ENCODE results near the gene TUBB3.
A peak's percentile ranks its signal among the peaks of the same experiment; 100 is the strongest.

TUBB3 gene

DNA sequence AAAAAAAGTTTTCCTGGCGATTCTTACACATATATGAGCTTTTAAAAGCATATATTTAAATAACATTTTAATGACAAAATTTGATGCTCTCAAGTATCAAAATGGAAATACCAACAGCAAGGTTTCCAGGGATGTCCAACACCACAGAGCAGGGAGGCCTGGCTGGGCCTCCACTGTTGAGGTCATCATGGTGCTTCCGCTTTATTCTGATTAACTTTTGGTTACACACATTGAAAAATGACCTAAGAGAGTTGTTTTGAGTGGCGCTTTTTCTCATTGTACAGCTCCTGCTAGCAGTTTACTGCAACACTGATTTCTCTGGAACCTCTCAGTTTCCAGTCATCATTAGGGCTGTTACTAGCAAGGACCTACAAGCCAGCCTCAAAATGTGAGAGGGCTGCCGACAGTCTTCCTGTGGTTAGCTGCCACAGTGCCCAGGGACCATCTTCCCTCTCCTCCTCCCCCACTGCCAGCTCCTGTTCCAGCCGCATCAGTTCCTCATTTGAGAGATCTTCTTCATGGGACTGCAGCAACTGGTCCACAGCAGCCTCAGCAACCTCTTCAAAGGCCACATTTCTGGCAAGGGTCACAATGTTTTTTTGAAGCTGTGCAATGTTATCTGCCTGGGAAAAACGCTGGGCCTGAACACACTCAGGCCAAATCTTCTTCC lies 46.7 kb downstream of the TUBB3 start:
- no peak for DNase-seq

DNA sequence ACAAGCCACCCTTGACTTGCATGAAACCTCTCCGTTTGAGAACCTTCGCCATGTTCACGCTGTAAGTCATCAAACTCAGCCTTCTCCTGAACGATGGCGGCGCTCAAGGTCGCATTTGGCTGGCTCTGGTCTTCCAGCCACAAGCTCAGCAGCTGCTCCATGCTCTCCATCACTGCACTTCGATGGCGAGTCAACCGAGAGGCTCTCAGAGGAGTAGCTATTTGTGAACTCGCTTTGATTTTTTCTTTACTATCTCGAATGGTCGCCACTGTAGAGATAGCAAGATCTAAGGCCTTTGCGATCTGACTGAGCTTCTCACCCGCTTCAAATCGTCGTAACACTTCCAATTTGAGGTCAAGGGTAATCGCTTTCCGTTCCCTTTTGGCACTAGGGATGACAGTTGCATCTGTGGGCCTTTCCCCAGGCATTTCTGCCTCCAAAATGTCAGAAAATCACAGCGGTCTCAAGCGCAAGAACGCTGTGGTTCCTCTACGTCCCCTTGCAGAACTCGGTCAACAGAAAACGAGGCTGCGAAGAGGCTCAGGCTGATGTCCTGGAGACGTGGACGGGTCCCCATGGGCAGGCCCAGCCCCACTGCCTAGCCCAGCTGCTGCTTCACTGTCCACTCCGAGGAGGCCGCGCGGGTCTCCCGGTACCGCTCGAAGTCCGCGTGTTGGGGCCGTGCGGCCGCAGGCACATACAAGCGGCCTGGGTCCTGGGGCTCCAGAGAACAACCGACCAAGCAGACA lies 48.5 kb downstream of the TUBB3 start:
- DNase-seq: no peak

DNA sequence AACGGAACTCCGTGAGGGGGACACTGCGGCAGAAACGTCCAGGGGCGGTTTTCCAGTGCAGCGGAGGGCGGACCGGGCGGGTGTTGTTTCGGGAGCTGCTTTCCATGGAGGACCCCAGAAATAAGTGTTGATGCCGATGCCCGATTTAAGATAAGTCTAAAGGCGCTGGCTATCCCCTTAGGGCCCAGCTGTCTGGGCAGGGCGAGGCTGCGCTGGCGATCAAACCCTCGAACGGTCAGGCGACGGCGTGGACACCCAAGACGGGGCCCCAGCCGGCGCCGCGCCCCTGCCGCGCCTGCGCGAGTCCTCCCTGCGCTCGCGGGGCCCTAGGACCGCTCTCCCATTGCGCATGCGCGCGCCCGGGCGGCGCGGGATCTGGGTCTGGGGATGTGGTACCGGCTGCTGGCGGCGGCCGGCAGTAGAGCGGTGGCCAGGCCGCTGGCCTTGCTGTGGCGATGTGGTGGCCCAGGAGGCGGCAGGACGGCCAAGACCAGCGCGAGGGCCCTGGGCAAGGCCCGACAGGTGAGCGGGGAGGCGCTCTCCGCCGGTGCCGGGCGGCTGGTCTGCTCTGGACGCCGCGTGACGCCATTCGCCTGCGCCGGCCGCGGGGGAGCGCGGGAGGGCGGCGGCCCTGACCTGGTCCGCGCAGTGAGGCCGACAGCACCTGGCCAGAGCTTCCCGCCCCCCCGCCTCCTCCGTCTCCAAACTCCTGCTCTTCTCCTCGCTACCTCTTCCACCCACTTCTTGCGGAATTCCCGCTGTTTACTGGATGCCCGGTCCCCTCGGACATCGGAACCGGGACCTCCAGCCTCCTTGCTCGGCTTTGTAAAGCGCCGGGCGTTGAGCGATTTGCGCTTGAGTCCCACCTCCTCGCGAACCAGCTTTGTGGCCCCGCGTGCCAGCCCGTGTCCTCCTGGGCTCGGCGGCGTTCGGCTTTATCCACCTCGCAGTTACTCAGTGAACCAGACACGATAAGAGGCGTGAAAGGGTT lies 49.4 kb downstream of the TUBB3 start:
- DNase-seq: peak; percentile 21

DNA sequence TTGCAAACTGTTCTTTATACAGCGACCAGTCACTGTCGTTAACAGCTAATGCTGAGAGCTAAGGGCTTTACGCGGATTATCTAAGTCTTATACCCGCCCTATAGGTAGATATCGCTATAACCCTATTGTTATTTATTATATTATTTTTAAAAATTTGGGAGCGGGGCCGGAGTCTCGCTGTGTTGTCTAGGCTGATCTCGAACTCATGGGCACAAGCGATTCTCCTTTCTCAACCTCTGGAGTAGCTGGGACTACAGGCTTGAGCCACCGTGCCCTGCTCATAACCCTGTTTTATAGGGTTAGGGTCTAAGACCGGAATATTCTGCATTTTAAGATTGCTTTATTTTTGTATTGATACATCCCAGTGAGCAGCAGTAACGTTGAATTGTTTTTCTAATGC lies 50.1 kb downstream of the TUBB3 start:
- DNase-seq: no peak

DNA sequence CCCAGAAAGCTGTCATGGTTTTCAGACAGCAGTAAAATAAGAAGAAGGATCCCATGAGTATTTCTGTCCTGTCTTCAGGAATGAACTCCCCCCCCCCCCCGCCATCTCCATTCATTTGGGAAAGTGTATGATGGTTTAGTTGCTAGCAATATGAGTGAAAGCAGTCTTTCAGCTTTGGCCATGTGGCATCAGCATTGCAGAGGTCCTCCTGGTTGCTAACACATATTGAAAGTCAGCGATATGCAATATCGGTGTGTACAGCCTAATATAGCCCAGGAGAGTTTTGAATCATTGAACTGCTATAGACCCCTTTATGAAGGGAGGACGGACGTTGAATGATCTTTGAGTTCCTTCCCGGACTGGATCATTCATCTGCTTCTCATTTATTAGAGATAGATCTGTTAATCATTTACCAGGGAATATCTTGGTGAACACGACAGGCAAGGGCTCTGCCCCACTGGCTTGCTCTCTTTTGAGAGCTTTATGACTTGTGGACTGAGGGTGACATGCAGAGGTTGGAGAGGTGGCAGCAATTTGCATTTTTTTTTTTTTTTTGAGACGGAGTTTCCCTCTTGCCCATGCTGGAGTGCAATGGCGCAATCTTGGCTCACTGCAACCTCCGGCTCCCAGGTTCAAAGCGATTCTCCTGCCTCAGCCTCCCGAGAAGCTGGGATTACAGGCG lies 50.7 kb downstream of the TUBB3 start:
- DNase-seq: no peak

DNA sequence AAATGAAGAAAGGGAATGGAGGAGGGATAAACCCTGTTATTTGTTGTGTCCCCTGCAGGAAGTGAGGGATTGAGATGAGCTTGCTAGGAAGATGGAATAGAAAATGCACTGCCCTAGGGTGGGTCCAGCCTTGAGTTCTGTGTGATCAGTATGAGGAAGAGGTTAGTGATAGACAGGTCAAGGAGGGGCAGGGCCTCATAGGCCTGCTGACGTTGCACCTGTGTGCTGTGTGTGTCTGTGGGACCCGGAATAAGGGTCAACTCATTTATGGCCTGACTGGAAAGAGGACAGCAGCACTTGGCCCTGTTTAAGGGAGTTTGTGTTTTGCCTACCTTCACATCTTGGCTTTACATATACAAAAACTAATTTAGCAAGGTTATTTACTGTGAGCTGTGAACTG lies 51.7 kb downstream of the TUBB3 start:
- DNase-seq: no peak

DNA sequence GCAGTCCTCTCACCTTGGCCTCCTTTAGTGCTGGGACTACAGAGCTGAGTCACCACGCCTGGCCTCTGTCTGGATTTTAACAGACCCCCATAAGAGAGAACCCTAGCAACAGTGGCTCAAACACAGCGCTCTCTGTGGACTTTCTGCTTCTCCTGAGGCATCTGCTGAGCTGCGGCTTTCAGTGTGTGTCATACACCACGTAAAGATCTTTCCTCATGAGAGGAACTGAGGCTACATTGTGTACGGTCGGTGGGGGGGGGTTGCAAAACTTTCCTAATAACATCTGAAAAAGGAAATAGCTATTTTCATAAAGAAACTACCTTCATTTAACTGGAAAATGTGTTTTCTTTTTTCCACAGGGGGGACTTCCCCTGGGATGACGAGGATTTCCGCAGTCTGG lies 58.3 kb downstream of the TUBB3 start:
- no peak for DNase-seq

DNA sequence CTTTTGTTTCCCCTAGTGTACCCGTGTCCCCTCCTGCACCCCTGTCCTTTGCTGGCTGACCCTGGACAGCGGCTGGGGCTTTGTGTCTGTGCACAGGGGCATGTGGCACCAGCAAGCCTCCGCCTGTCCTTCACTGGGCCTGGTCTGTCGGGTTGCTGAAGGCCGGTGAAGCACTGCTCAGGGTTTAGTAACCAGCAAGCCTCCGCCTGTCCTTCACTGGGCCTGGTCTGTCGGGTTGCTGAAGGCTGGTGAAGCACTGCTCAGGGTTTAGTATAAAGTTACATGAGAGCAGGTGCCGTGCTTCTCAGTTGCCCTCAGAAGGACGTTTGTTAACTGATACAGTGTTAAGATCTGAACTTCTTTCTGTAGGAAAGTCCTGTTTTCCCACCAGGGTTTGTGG lies 59.2 kb downstream of the TUBB3 start:
- no peak for DNase-seq

DNA sequence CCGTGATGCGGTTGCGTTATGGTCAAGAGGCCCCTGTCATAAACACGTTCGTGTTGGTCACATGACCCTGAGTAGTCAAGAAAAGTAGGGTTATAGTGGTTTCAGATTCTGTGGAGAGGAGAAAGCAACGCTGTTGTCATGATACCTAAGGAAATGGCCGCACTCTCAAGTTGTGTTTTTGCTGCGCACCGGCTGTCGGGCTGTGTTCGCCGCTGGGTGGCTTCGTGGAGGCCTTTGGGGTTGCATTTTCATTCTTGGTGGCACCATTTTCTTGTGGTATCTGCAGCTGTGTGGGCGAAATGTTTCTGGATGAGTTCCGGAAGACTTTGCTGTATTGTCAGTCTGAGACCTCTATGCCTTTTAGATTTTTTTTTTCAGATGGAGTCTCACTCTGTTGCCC lies 60.4 kb downstream of the TUBB3 start:
- no peak for DNase-seq

DNA sequence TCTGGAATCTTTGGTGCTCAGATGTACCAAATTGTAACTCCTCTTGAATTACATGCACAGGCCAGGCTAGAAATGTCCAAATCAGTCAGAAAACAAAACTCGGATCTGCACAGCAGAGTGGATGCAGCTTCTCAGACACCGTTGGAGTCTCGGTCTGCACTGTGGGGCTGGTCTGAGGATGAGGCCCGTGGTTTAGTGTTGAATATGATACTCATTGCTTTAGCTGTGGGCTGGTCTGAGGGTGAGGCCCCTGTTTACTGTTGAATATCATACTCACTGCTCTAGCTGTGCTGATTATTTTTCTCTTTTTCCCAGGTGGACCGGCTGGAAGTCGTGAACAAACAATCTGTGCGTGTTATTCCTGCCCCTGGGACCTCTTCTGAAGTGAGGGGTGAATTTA lies 61.1 kb downstream of the TUBB3 start:
- no peak for DNase-seq

DNA sequence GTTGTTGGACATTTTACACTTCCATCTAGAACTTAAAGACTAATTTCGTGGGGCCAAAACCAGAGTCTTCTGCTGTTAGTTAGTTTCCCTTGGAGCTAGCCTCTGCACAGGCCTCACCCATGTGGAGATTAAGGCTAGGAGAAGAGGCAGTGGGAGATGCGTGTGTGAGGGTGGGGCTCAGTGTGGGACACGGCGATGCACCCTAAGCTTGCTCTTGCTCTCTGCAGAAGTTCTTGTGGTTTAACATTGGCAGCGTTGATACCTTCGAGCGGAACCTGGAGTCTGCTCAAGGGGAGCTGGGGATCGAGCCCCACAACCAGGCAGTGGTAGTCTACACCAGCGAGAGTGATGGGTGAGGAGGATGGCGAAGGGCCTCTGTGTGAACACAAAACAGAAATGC lies 62.1 kb downstream of the TUBB3 start:
- DNase-seq: no peak

All from NCI-H187 treated with DMSO at 0.1 percent for 48 hours (cell line).